Stimulated activated CD8-positive, alpha-beta memory T cell treated with anti-CD3 and anti-CD28 coated beads, Interleukin-2, amount 100 ng/mL, for 48 hours (primary cell): ENCODE data around the gene RYR2.
"Not testable (repeated sequence)": the region's sequence is repeated elsewhere in the genome, so short reads cannot be mapped to it uniquely, and the experiment has no call there.

ENCODE experiments used
- DNase-seq, 2 donors: peaks; one replicate each; pipeline ENCODE4 v3.0.0-alpha.2; 2020; ENCODE audit warnings: low read depth in 2 of 2

RYR2 gene

DNA sequence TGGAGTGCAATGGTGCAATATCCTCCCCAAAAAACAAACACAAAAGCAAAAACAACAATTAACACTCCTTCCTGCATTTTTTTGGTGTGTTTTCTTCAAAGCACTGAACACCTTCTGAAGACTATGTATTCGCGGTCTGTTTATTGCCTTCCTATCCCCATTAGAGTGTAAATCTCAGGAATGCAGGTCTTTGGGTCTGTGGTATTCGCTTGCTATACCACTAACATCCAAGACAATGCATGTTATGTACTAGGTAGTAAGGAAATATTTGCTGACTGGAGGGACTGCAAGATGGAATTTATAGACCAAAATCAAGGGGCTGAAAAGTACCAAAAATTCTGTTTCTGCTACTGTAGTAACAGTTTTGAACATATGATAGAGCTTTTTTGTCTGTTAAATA, 299.4 kb downstream of the RYR2 start:
- DNase-seq = no peak

DNA sequence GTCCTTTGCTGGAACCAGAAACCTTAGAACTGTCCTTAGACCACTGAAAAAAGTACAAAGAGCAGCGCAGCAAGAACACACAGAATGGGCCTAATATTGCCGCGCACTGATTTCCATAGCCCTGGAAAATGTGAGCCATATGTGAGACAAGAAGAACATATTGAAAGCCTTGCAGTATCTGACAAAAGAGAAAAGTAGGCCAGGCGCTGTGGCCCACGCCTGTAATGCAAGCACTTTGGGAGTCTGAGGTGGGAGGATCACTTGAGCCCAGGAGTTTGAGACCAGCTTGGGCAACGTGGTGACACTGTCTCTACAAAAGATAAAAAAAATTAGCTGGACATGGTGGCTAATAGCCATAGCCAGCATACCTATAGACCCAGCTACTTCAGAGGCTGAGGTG, 300.7 kb downstream of the RYR2 start:
- DNase-seq = no peak

DNA sequence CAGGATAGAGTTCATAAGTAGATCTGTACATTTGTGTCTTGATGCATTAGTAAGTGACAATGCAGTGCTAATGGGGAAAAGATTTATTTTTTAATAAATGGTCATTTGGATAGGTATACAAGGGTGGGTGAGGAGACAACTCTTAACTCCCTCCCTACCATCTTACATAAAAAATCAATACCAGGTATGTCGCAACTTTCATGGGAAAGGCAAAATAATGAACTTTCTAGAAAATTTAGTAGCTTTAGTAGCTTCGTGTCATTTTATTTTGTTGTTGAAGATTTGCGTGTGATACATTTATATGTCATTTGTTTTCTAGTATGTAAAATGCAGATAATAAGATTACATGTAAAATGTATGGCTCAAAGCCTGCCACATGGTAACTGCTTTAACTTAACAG, 310.8 kb downstream of the RYR2 start:
- DNase-seq = no peak

DNA sequence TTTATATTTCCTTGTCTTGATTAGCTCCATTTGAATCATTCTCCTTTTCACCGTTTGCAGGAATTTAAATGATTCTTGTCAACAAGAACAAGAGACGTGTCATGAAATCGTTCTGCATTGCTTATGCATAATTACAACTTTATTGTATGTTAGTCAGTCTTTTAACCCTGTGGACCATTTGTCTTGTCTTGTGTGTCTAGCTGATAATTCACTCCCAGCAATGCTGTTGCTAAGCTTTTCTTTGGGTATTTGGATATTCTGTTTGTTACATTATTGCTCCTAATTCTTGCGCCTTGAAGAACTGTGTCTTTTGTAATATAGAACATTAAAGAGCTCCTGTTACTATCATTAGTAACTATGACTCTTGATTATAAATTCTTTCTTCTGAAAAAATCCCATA, 311.9 kb downstream of the RYR2 start:
- DNase-seq = no peak

DNA sequence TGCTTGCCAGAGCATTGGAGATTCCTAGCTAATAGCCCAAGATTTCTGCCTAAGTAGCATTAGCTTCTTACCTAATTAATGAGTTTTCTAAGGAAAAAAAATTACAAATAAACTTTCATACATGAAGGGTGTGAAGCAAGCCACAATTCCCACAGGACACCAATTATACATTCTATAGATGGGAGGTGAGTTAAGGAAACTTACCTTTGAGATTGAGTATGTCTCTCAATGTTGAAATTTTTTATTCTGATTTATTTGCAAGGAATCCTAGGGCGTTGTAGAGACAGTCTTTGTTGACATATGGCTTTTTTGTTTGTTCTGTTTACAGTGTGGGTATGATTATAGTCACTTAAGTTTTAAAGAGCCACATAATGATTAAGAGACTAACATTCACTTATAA, 313.0 kb downstream of the RYR2 start:
- no peak for DNase-seq

DNA sequence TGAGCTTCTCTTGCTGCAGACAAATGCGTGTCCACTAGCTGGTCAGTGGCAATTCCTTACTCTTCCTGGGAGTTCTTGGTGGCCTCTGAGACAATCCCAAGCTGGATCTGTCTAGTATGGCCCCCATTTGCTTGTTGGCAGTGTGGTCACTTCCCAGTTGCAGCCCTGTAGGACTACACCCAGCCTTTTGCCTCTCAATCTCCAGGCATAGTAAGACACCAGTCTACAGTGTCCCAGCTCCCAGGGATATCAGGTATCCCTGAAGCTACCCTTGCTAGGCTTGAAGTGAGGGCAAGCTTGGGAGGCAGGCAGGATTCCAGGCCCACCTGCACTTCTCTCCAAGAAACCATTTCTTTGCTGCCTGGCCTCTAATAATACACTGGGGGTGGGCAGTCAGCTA, 316.6 kb downstream of the RYR2 start:
- DNase-seq = no peak

- no peak for DNase-seq
Observed at GRCh38 chr1:237367758-237368157, 325.8 kb downstream of the RYR2 start.

- DNase-seq = not testable (repeated sequence)
Observed at GRCh38 chr1:237371477-237371876, 329.5 kb downstream of the RYR2 start.

- DNase-seq = no peak
Observed at GRCh38 chr1:237383791-237384190, 341.8 kb downstream of the RYR2 start.

GRCh38 chr1:237384213-237384612, 342.2 kb downstream of the RYR2 start:
- no peak for DNase-seq

DNA sequence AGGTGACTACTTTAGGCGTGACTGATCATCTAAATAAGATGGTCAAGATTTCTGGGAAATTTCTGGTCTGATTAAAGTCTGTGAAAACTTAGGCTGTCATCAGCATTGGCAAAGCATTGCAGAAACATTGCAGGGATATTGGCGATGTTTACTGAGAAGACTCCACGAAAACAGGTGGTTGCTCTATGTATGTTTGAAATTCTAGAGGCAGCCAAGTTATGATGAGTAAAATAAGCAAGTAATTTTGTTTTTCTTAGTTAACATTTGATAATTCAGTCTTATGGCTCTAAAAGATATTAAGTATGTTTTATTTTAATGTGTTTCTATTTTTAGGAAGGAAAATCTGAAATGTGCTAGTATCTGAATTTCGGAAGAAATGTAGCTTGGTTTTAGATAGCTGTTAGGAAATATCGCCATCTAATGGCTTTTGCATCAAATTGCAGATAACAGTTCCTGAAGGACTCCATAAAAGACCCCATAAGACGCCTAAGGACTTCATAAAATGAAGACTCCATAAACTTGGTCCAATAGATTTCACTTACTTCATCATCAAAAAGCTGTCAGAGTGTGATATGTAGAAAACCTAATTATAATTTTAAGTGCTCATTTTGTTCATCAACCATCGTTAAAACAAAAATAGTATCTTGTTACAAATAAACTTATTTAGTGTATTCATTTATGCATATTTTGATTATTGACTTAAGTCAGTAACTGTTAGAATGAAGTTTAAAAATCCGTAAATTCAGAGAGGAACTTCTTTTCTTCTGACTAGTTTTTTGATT, 344.6 kb downstream of the RYR2 start:
- no peak for DNase-seq

DNA sequence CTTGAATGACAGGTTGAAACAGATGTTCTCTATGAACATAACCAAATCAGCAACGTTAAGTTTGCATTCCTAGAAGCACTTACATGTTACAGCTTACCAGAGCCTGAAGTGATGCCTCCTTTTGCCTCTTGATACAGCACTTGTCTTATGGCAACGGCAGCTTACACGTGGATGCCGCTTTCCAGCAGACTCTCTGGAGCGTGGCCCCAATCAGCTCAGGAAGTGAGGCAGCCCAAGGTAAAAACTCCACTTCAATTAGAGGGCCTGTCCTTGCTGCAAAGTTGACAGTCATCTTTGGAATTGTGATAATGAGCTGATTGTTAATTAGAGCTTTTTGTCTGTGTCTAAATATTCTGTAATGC, 345.1 kb downstream of the RYR2 start:
- DNase-seq = no peak

DNA sequence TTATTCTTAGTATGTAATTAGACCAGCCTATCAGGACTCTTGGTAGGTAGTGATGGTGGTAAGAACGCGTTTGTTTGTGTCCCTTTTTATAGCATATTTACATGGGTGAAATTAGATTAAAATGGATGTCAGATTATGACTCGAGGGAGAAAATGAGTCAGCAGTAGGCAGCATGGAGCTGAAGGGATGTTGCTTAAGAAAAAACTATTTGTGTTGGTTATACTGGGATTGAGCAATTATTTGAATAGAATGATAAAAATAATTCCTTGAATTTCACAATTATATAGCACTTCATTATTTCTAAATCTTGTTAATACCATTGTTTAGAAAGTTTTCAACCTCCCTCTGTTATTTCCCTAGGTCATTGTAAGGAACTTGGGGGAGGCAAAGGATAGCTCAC, 348.8 kb downstream of the RYR2 start:
- no peak for DNase-seq

DNA sequence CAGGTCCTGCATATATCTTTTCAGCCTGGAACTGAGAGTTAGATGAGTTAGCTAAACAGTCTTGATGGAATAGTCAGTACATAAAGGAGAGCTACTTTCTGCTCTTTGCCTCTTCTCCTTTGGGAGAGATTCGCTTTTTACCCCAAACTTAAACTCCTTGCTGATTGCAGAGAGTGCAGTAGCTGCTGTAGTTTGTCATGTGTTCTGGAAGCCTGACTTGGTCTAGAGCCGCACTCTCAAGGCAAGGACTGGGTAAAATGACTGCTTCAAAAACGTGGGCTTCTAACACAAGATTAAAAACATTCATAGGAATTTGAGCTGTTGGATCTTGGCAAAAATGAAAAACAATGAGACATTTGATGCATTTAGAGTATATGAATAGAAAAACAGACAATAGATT, 351.6 kb downstream of the RYR2 start:
- no peak for DNase-seq

DNA sequence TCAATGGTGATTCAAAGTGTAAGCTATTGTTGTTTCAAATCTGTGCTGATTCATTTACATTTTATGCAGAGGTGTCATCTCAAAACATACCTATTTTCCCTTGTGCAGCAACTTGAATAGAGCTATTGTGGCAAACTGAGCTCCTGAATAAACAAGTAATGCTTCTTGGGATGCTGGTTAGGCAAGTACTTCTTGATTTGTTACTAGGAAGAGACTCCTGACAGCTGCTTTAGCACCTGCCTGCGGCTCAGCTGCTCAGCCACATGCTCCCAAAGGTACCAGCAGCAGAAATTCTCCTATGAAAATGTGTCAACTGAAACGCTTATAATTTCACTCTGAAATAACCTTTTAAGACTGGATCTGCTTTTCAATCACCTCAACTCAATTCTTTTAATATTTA, 352.3 kb downstream of the RYR2 start:
- DNase-seq = no peak

- DNase-seq = no peak
Observed at GRCh38 chr1:237396426-237396825, 354.4 kb downstream of the RYR2 start.

- no peak for DNase-seq
Observed at GRCh38 chr1:237398751-237399150, 356.8 kb downstream of the RYR2 start.

GRCh38 chr1:237405912-237406311, 363.9 kb downstream of the RYR2 start:
- no peak for DNase-seq

DNA sequence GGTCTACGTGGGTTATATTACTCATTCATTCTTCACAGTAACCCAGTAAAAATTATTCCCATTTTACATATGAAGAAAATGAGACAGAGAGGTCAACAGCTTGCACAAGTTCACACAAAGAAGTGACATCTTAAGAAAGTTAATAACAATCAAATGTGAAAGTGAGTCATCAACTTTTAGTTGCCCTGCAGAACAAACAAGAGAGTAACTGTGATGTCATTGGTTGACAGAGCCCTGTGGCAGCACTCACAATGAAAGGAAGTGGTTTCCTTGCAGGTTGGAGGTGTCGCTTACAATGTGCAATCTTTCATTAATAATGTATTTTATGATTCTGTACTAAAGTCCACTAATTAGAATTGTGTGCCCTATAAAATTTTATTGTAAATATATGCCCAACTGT, 369.6 kb downstream of the RYR2 start:
- DNase-seq = no peak

- DNase-seq = no peak
Observed at GRCh38 chr1:237416924-237417655, 375.1 kb downstream of the RYR2 start.

DNA sequence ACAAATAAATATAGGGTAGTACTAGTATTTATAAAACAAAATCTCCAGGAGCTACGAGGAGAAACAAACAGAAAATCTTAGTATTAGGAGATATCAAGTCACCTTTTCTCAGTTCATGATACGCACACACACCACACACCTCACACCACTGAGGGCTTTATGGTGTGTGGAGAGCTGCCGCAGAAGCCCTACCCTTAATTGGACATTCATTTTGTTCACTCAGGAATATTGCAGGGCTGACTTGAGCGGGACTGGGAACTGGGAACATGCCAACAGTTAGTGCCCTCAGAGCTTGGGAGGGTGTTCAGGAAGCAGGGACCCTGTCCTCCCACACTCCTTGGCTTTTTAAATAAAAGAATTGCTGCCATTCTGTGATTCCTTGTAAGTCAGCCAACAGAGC, 386.8 kb downstream of the RYR2 start:
- DNase-seq = no peak

DNA sequence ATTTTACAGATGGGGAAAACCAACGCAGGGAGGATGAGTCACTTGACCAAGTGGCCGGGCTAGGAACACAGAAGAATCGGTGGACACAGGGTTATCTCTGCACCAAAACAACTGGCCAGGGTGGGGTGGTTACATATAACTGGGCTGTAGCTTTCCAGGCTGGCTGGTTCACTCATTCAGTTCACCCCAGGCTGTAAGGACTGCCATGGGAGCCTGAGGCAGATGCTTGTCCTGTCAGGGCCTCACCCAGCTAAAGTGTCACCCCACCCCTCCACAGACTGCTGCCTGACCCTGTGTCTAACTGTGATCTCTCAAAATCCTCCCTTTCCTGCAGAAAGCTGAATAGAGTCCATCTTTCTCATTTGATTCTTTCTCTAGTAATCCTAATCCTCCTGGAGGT, 387.3 kb downstream of the RYR2 start:
- no peak for DNase-seq

DNA sequence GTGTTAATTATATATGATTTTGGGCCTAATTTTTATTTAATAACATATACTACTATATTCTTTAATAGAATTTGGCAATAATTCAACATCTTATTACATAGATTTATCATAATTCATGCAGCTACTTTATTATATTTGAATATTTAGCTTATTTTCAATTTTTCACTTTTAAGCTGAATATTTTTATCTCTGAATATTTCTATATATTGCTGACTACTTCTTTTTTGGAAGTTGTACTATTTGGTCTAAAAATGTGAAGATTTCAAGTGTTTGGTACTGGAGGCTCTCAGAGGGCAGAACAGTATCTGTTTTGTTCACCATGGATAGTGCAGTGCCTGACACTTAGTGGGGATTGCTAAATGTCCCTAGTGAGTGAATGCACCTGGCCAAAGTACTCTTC, 389.5 kb downstream of the RYR2 start:
- no peak for DNase-seq

DNA sequence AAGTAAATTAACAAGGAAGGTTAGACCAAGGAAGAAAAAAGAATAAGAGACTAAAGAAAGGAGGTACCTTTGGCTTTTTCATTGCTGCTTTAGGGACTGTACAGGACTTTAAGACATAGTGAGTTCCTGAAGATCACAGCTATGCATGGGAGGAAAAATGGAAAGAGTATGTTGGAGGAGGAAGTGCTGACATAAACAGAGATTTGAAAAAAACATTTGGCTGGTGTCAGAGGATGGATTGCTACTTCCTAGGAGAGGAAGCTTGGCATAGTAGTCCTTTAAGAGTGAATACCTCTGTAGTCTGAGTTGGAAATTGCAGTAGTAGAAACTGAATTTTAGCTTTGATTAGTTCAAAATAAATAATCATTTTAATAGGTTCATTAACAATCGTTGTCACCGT, 398.4 kb downstream of the RYR2 start:
- no peak for DNase-seq
